Glutamatergic neuron (in vitro differentiated cells): ENCODE measurements around the gene ABCD3. TPM values are rescaled to one million over a fixed set of nuclear protein-coding genes. Genes with fewer than 3 reads are reported as not detected.

Experiments used
- DNase-seq: peaks from one replicate; pipeline ENCODE4 v3.0.0; 2022
- H3K27ac Mint-ChIP-seq: one replicate; pipeline ENCODE4 v1.8.0; 2020; ENCODE audit warnings: mild to moderate bottlenecking, mixed read lengths, inconsistent platforms; ENCODE audit not compliant: unreplicated experiment
- H3K27me3 Mint-ChIP-seq: one replicate; pipeline ENCODE4 v1.8.0; 2020; ENCODE audit warnings: mild to moderate bottlenecking, moderate library complexity, mixed read lengths, inconsistent platforms; ENCODE audit not compliant: unreplicated experiment
- H3K36me3 Mint-ChIP-seq: one replicate; pipeline ENCODE4 v1.8.0; 2020; ENCODE audit warnings: mild to moderate bottlenecking, mixed read lengths, inconsistent platforms; ENCODE audit not compliant: unreplicated experiment
- H3K4me1 Mint-ChIP-seq: one replicate; pipeline ENCODE4 v1.8.0; 2020; ENCODE audit warnings: mild to moderate bottlenecking, low read depth, mixed read lengths, inconsistent platforms; ENCODE audit not compliant: unreplicated experiment
- H3K4me3 Mint-ChIP-seq: one replicate; pipeline ENCODE4 v1.8.0; 2020; ENCODE audit warnings: mild to moderate bottlenecking, mixed read lengths, inconsistent platforms; ENCODE audit not compliant: unreplicated experiment
- H3K9me3 Mint-ChIP-seq: one replicate; pipeline ENCODE4 v1.8.0; 2020; ENCODE audit warnings: mild to moderate bottlenecking, moderate library complexity, mixed read lengths, inconsistent platforms; ENCODE audit not compliant: unreplicated experiment
- CTCF ChIP-seq: fragments of 200-600 bp; sonication (generic); IDR thresholded peaks from one replicate; pipeline ENCODE4 v1.5.0; 2021; ENCODE audit not compliant: partially characterized antibody, unreplicated experiment
- total RNA-seq: library from RNA; stranded (reverse); fragmentation: NEBNext Ultra II Directional; extraction: Animal tissue kit (Norgen Biotek cat#: 25700); gene quantifications from one replicate; pipeline ENCODE4 v1.2.1, GENCODE V29; 2021; ENCODE audit not compliant: unreplicated experiment

ABCD3 gene
- total RNA-seq, 1 donor from 2014 or later: 26.0 TPM

DNA sequence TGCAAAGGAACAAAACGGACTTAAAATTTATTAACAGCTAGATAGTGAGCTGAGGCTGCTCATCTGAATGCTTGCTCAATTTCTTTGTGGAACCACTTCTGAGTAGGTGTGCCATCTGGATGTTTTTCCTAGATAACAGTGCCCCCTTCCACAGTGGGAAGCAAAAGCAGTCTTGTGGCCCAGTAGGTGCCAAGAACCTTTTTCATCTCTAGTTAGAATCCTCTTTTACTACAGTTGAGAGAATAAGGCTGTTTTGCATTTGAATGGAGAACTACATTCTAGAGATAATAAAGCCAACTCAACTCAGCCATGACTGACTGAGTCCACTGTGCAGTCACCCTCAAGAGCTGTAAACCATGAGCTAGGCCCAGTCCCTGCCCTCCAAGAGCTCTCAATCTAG lies 110.1 kb downstream of the ABCD3 start:
- no peak for DNase-seq
- Mint-ChIP-seq H3K4me1 (no peaks in the 10 kb centered on the region), H3K4me3 (no peak overlapping the region), H3K27me3 (no peaks in the 10 kb centered on the region), H3K36me3 (peaks cover 5% of the 10 kb centered on the region), H3K9me3 (peaks cover 4% of the 10 kb centered on the region), H3K27ac (no peak overlapping the region)
- TF ChIP-seq CTCF: no peak

GRCh38 chr1:94528826-94529225 lies 110.6 kb downstream of the ABCD3 start:
- no peaks in the 10 kb centered on the region for H3K27me3 Mint-ChIP-seq
- DNase-seq: no peak
- H3K4me3 Mint-ChIP-seq: no peak overlapping the region
- no peak overlapping the region for H3K27ac Mint-ChIP-seq
- H3K36me3 Mint-ChIP-seq: peaks cover 5% of the 10 kb centered on the region
- H3K9me3 Mint-ChIP-seq: peaks cover 6% of the 10 kb centered on the region
- H3K4me1 Mint-ChIP-seq: no peaks in the 10 kb centered on the region
- no peak for TF ChIP-seq CTCF

GRCh38 chr1:94529416-94529815 lies 111.2 kb downstream of the ABCD3 start:
- H3K36me3 Mint-ChIP-seq: peaks cover 5% of the 10 kb centered on the region
- no peaks in the 10 kb centered on the region for H3K4me1 Mint-ChIP-seq
- H3K4me3 Mint-ChIP-seq: no peak overlapping the region
- DNase-seq: no peak
- H3K27ac Mint-ChIP-seq: no peak overlapping the region
- TF ChIP-seq CTCF: no peak
- peaks cover 2% of the 10 kb centered on the region for H3K9me3 Mint-ChIP-seq
- no peaks in the 10 kb centered on the region for H3K27me3 Mint-ChIP-seq

- H3K36me3 Mint-ChIP-seq: peaks cover 5% of the 10 kb centered on the region
- peak overlapping the region; percentile 2 for H3K27ac Mint-ChIP-seq
- H3K27me3 Mint-ChIP-seq: no peaks in the 10 kb centered on the region
- no peak for TF ChIP-seq CTCF
- peaks cover 1% of the 10 kb centered on the region for H3K9me3 Mint-ChIP-seq
- H3K4me1 Mint-ChIP-seq: no peaks in the 10 kb centered on the region
- no peak overlapping the region for H3K4me3 Mint-ChIP-seq
- no peak for DNase-seq
Measured at GRCh38 chr1:94530373-94530878, 112.2 kb downstream of the ABCD3 start.

- no peak for TF ChIP-seq CTCF
- DNase-seq: no peak
- H3K4me3 Mint-ChIP-seq: no peak overlapping the region
- H3K9me3 Mint-ChIP-seq: peaks cover 1% of the 10 kb centered on the region
- H3K27ac Mint-ChIP-seq: no peak overlapping the region
- H3K4me1 Mint-ChIP-seq: no peaks in the 10 kb centered on the region
- H3K36me3 Mint-ChIP-seq: peaks cover 5% of the 10 kb centered on the region
- H3K27me3 Mint-ChIP-seq: no peaks in the 10 kb centered on the region
Measured at GRCh38 chr1:94531664-94532063, 113.5 kb downstream of the ABCD3 start.
